ENCODE results near the gene TNNI3. TPM values are rescaled to one million over a fixed set of nuclear protein-coding genes. Genes with fewer than 3 reads are reported as not detected.

Gene TNNI3
- polyA plus RNA-seq, 3 donors from 2014 or later, result 1.5 TPM; not detected in 2

DNA sequence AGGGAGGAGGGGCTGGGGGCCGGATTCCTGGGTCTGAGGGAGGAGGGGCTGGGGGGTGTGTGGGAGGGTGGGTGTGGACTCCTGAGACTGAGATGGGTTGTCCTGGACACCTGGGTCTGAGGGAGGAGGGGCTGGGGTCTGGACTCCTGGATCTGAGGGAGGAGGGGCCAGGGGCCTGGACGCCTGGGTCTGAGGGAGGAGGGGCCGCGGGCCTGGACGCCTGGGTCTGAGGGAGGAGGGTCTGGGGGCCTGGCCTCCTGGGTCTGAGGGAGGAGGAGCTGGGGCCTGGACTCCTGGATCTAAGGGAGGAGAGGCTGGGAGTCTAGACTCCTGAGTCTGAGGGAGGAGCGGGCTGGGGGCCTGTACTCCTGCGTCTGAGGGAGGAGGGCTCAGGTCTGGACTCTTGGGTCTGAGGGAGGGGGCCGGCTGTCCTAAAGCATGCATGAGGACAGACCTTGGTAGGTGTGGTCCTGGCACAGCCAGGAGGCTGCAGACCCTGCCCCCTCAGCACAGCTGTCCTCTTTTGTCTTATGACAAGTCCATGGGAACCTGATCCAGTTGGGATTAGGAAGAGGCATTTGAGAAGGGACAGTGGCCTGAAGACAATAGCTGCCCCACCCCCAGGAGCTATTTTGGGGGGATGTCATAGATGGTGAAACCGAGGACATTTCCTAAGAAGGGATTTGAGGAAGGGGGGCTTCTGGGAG lies 9.8 kb downstream of the TNNI3 start:
- no peak overlapping the region for H3K4me3 Mint-ChIP-seq
- peaks cover 0 to 7% (median 0%) of the 10 kb centered on the region in 6 donors for H3K9me3 Mint-ChIP-seq
- no peak overlapping the region for H3K27ac Mint-ChIP-seq
- H3K27me3 Mint-ChIP-seq (ENCODE audit: low read depth in 3 of 3), result peaks cover 13 to 34% (median 25%) of the 10 kb centered on the region in 3 donors
- peaks cover 7 to 11% of the 10 kb centered on the region in 2 donors for H3K4me1 Mint-ChIP-seq
- DNase-seq, result no peak
- peaks cover 0 to 4% (median 0%) of the 10 kb centered on the region in 3 donors for H3K36me3 Mint-ChIP-seq

DNA sequence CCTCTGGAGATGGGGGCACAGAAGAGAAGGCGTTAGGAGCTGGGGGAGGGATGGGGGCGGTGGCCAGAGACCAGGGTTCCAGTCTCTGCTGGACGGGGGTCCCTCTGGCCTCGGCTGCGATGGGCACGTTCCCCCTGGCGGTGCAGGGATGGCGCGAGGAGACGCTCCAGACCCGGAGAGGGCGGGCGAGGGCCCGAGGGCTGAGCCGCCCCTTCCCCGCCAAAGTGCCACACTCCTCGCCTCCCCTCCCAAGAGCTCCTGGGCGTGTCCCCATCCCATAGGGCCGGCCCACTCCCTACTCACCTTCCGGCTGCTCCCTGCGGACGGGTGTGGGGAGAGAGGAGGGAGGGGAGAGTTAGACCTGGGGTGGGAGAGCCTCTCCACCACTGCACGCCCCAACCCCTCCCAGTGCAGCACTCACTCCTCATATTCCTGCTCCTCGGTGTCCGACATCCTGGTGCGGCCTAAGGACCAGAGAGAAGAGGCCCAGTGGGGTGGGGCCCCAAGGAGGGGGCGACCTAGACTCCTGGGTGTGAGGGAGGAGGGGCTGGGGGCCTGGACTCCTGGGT lies 10.7 kb downstream of the TNNI3 start:
- Mint-ChIP-seq H3K27ac (no peak overlapping the region), H3K27me3 (ENCODE audit: low read depth in 3 of 3) (peaks cover 13 to 36% (median 30%) of the 10 kb centered on the region in 3 donors), H3K36me3 (peaks cover 0 to 4% (median 0%) of the 10 kb centered on the region in 3 donors), H3K4me3 (no peak overlapping the region), H3K4me1 (peaks cover 1 to 5% of the 10 kb centered on the region in 2 donors), H3K9me3 (peaks cover 0 to 2% (median 0%) of the 10 kb centered on the region in 6 donors)
- DNase-seq, result no peak

DNA sequence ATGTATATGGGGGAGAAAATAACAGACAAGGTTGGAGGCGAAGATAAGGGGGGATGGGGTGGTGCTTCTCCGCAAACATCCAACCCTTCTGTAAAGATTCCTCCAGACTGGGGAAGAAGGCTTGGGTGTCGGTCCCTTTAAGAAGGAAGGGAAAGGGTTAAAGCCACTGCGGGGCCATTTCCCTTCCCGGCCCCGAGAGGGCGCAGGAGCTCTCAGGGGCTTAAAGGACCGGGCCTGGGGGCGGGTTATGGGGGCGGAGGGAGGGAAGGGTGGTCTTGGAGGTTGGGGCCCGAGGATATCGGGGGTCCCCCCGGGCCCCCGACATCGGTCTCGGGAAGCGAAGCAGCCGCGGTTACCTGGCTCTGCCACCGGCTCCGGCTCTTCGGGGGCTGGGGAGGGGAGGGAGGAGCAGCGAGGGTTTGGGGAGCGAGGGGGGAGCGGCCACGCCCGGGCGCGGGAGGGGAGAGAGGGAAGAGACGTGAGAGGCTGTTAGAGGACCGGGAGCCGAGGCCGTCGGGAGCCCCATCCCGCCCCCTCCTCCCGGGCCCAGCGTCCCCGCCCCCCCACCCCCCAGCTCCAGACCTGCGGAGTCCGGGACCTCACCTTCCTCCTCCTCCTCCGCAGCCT lies 11.3 kb downstream of the TNNI3 start:
- Mint-ChIP-seq H3K4me3 (no peak overlapping the region), H3K36me3 (peaks cover 0 to 4% (median 0%) of the 10 kb centered on the region in 3 donors), H3K27ac (no peak overlapping the region), H3K4me1 (peaks cover 0 to under 1% of the 10 kb centered on the region in 2 donors), H3K9me3 (no peaks in the 10 kb centered on the region), H3K27me3 (ENCODE audit: low read depth in 3 of 3) (peaks cover 14 to 36% (median 36%) of the 10 kb centered on the region in 3 donors)
- DNase-seq, result no peak

DNA sequence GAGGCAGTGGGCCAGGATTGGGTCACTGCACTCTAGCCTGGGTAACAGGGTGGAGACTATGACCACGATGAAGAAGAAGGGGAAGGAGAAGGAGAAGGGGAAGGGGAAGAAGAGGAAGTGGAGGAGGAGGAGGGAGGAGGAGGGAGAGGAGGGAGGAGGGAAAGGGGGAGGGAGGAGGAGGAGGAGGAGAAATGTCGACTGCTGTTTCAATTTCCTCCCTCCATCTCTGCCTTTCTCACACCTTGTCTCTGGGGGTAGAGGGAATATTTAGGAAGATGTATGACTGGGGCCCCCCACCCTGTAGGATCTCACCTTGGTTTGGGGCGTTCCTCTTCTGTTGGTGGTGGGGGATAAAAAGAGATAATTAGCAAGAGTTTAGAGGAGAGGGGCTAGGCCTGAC lies 12.3 kb downstream of the TNNI3 start:
- peaks cover 0 to 4% (median 0%) of the 10 kb centered on the region in 3 donors for H3K36me3 Mint-ChIP-seq
- H3K27me3 Mint-ChIP-seq (ENCODE audit: low read depth in 3 of 3), result peaks cover 19 to 37% (median 36%) of the 10 kb centered on the region in 3 donors
- DNase-seq, result no peak
- no peaks in the 10 kb centered on the region for H3K9me3 Mint-ChIP-seq
- H3K4me1 Mint-ChIP-seq, result peaks cover 0 to 2% of the 10 kb centered on the region in 2 donors
- no peak overlapping the region for H3K27ac Mint-ChIP-seq
- no peak overlapping the region for H3K4me3 Mint-ChIP-seq

DNA sequence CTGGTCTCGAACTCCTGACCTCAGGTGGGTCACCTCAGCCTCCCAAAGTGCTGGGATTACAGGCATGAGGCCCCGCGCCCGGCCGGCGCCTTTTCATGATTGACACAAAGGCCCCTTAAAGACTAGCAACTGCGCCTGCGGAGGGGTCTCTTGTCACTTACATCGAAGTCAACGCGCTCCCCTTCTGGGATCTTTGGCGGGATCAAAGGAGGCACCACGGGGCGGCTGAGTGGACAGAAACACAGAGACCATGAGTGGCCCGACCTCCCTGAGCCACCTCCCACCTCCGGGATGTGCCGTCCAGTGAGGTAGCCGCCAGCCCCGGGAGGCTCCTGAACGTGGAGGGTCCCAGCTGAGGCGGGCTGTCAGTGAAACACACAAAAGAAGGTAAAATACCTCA lies 15.8 kb downstream of the TNNI3 start:
- H3K4me1 Mint-ChIP-seq, result peaks cover 0 to 2% of the 10 kb centered on the region in 2 donors
- peaks cover 0 to 4% (median 0%) of the 10 kb centered on the region in 3 donors for H3K36me3 Mint-ChIP-seq
- no peak overlapping the region for H3K27ac Mint-ChIP-seq
- peaks cover 0 to 1% (median 0%) of the 10 kb centered on the region in 6 donors for H3K9me3 Mint-ChIP-seq
- H3K27me3 Mint-ChIP-seq (ENCODE audit: low read depth in 3 of 3), result peaks cover 20 to 31% (median 30%) of the 10 kb centered on the region in 3 donors
- DNase-seq, result no peak
- H3K4me3 Mint-ChIP-seq, result no peak overlapping the region

DNA sequence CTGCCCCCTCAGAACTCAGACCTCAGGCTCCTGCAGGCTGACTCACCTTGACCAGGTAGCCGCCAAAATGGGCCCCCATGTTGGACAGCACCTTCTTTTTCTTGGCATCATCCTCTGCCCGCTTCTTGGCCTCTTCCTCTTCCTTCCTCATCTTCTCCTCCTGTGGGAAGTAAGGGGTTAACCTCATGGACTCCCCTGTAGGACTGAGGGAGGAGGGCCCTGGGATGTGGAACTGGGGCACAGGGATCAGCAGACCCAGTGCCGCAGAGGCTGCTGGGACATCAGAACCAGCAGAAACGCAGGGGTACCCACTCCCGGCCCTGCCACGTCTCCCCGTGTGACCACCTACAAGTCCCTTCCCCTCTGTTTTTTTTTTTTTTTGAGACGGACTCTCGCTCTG lies 19.6 kb downstream of the TNNI3 start:
- no peaks in the 10 kb centered on the region for H3K36me3 Mint-ChIP-seq
- H3K27ac Mint-ChIP-seq, result no peak overlapping the region
- H3K4me1 Mint-ChIP-seq, result peaks cover 0 to 2% of the 10 kb centered on the region in 2 donors
- no peak for DNase-seq
- peaks cover 0 to 1% (median 0%) of the 10 kb centered on the region in 6 donors for H3K9me3 Mint-ChIP-seq
- H3K27me3 Mint-ChIP-seq (ENCODE audit: low read depth in 3 of 3), result peaks cover 13 to 24% (median 22%) of the 10 kb centered on the region in 3 donors
- no peak overlapping the region for H3K4me3 Mint-ChIP-seq

DNA sequence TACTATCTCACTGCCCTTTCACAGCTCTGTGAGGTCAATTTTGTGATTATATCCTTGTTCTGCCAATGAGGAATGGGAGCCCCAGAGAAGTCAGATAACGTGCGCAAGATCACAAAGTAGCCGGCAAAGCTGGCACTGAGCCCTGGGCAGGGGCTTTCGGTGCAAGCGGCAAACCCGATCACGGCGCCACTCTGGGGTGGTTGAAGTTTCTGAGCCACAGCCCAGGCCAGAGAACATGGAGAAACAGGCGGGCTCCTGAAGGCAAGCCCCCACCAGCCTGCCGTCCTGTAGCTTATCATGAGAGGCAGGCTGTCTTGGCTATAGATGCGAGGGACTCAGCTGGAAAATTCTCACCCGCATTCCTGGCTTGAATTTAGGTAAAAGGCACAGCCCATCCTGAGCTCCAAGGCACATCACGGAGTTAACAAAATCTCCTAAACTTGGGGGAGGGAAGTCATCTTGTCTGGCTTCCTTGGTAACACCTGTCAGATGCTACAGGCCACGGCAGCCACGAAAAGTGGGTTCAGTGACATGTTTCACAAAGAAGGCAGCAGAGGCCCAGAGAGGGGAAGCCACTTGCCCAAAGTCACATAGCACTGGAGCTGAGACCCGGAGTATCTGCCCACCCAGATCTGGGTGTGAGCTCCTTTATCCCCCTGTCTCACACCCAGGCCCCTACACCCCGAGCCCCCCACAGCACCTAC lies 21.0 kb downstream of the TNNI3 start:
- H3K9me3 Mint-ChIP-seq, result peaks cover 0 to 1% (median 0%) of the 10 kb centered on the region in 6 donors
- H3K27me3 Mint-ChIP-seq (ENCODE audit: low read depth in 3 of 3), result peaks cover 15 to 21% (median 17%) of the 10 kb centered on the region in 3 donors
- no peaks in the 10 kb centered on the region for H3K36me3 Mint-ChIP-seq
- no peak for DNase-seq
- H3K4me1 Mint-ChIP-seq, result peaks cover 0 to 2% of the 10 kb centered on the region in 2 donors
- no peak overlapping the region for H3K27ac Mint-ChIP-seq
- H3K4me3 Mint-ChIP-seq, result no peak overlapping the region

DNA sequence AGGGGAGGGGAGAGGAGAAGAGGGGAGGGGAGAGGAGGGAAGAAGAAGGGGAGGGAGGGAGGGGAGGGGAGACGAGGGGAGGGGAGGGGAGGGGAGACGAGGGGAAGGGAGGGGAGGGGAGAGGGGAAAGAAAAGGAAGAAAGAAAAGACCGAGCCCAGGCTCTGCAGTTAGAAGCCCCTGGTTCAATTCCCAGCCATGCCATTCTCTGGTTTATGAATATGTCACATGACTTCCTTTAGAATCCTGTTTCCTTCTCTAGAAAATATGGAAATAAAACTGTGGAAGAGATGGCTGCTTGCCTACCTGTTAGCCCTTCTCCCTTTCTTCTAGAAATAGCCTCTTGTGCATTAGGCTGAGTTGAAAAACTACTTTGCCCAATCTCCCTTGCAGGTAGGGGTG lies 22.8 kb downstream of the TNNI3 start:
- no peak overlapping the region for H3K27ac Mint-ChIP-seq

DNA sequence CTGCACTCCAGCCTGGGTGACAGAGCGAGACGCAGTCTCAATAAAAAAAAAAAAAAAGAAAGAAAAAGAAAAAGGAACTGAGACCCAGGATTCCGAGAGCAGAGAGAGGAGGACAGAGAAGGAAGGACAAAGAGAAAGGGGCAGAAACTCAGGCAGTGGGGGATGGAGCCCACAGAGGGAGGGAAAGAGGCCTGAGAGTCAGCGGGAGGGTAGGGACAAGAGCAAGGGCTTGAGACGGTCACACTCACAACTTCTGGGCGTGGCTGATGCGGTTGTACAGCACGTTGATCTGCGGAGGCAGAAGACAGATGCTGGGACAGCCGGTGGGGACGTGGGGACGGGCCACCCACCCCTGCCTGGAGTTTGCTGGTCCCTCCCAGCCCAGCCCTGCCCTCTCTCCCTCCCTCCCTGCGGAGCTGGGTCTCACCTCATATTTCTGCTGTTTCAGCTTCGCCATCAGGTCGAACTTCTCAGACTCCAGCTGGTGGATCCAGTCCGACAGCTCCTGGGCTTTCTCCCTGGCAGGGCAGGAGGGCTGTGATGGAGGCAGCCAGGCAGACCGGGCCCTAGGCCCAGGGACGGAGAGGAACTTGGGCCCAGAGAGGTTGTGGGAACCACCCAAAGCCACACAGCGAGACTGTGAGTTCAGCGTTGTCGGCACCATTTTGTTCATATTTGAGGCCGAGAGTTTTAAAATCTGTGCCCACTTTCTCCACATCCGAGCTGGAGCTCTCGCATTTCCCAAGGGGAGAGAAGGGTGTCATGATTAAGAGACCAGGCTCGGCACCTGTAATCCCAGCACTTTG lies 23.7 kb downstream of the TNNI3 start:
- Mint-ChIP-seq H3K9me3 (peaks cover 0 to 1% (median 0%) of the 10 kb centered on the region in 6 donors), H3K27ac (no peak overlapping the region), H3K4me1 (no peaks in the 10 kb centered on the region), H3K4me3 (no peak overlapping the region), H3K27me3 (ENCODE audit: low read depth in 3 of 3) (peaks cover 8 to 23% (median 13%) of the 10 kb centered on the region in 3 donors), H3K36me3 (no peaks in the 10 kb centered on the region)
- DNase-seq, result no peak

More for the DNA sequence above, 22.8 kb downstream of the TNNI3 start:
- H3K4me3 Mint-ChIP-seq, result no peak overlapping the region
- H3K9me3 Mint-ChIP-seq, result peaks cover 0 to 1% (median 0%) of the 10 kb centered on the region in 6 donors
- DNase-seq, result no peak
- no peaks in the 10 kb centered on the region for H3K36me3 Mint-ChIP-seq
- H3K27me3 Mint-ChIP-seq (ENCODE audit: low read depth in 3 of 3), result peaks cover 9 to 23% (median 13%) of the 10 kb centered on the region in 3 donors
- H3K4me1 Mint-ChIP-seq, result no peaks in the 10 kb centered on the region

DNA sequence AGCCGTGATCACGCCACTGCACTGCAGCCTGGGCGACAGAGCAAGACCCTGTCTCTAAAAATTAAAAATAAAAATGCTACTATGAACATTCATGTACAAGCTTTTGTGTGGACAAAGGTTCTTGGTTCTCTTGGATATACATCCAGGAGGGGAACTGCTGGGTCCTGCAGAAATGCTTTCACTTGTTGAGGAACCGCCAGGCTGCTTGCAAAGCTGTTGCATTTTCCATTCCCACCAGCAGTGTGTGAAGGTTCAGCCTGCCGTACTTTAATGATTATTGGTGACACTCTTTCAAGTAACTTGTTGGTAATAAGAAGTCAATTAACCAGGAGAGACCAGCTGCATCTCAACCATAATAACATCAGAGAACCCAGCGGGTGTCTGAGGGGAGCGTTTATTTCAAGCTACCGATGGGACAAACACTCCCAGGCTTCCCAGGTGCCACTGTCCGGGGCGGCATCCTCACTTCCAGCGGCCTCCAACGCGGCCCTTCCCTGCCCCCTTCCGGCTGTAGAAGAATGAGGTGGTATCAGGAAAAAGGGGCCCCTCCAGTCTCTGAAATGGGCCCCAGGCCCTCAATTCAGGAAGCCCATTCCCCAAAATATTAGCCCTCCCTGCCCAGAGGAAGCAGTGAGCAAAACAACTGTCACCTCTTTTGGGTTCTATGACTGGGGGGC lies 24.9 kb downstream of the TNNI3 start:
- Mint-ChIP-seq H3K4me3 (no peak overlapping the region), H3K27me3 (ENCODE audit: low read depth in 3 of 3) (peaks cover 10 to 23% (median 10%) of the 10 kb centered on the region in 3 donors), H3K9me3 (no peaks in the 10 kb centered on the region), H3K36me3 (no peaks in the 10 kb centered on the region), H3K4me1 (no peaks in the 10 kb centered on the region), H3K27ac (no peak overlapping the region)
- no peak for DNase-seq

DNA sequence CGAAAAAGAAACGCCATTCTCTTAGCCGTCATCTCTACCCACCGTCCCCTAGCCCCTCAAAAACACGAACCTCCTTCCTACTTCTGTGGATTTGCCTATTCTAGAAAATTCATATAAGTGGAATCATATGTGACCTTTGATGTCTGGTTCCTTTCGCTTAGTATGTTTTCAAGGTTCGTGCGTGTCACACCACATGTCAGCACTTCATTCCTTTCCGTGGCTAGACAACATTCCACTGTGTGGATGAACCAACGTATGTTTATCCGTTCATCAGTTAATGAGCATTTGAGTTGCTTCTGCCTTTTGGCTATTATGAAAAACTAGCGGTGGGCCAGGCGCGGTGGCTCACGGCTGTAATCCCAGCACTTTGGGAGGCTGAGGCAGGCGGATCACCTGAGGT lies 26.1 kb downstream of the TNNI3 start:
- DNase-seq, result no peak
- no peaks in the 10 kb centered on the region for H3K9me3 Mint-ChIP-seq
- H3K36me3 Mint-ChIP-seq, result no peaks in the 10 kb centered on the region
- no peaks in the 10 kb centered on the region for H3K4me1 Mint-ChIP-seq
- no peak overlapping the region for H3K4me3 Mint-ChIP-seq
- H3K27me3 Mint-ChIP-seq (ENCODE audit: low read depth in 3 of 3), result peaks cover 10 to 28% (median 11%) of the 10 kb centered on the region in 3 donors
- no peak overlapping the region for H3K27ac Mint-ChIP-seq

DNA sequence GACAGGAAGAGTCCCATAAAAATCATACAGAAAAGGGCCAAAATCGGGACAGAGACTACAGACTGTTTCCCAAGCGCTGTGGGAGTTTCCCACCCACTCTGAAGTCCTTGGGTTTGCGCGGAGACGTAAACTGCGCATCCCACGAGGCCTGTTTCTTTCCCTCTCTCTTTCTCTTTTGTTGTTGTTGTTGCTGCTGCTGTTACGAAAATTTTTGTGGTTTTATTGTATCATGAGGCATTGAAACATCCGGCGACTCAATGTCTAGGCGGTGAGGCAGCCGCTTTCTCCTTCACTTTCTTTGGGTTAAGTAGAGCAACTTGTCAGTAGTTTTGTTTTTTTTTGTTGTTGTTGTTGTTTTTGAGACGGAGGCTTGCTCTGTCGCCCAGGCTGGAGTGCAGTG lies 38.5 kb downstream of the TNNI3 start:
- Mint-ChIP-seq H3K27ac (peak overlapping the region in 1 of 6 donors; percentile 13), H3K36me3 (peaks cover 0 to 3% (median 0%) of the 10 kb centered on the region in 3 donors)

More for the DNA sequence above, 38.5 kb downstream of the TNNI3 start:
- Mint-ChIP-seq H3K9me3 (peaks cover 0 to 1% (median 0%) of the 10 kb centered on the region in 6 donors), H3K4me3 (peak overlapping the region; percentile 55 to 98 (median 61)), H3K4me1 (peaks cover 33 to 38% of the 10 kb centered on the region in 2 donors), H3K27me3 (ENCODE audit: low read depth in 3 of 3) (peaks cover 11 to 18% (median 16%) of the 10 kb centered on the region in 3 donors)
- DNase-seq, result no peak
